Astrocyte (in vitro differentiated cells and primary cell): ENCODE results near the gene TPD52L1. TPM values are rescaled to one million over a fixed set of nuclear protein-coding genes. Genes with fewer than 3 reads are reported as not detected.

Source experiments
- DNase-seq: peaks from one replicate; pipeline ENCODE4 v3.0.0-alpha.2; 2010; ENCODE audit warnings: low read depth
- FAIRE-seq: peaks from 2 replicates; lab custom pipeline; 2011; peaks lifted over from hg19 to GRCh38; lab: Jason Lieb, UNC
- H2AFZ ChIP-seq: 2 replicates; pipeline ENCODE4 v1.6.0; 2012; ENCODE audit warnings: low read depth, low read length, inconsistent platforms
- H3K27ac ChIP-seq: 2 replicates; pipeline ENCODE4 v1.5.1; 2011; ENCODE audit warnings: low read depth, low read length, inconsistent platforms
- H3K27me3 ChIP-seq: 2 replicates; pipeline ENCODE4 v1.6.0; 2011; ENCODE audit warnings: low read length, inconsistent platforms; ENCODE audit not compliant: insufficient read depth
- H3K36me3 ChIP-seq: 2 replicates; pipeline ENCODE4 v1.5.1; 2011; ENCODE audit warnings: low read length, inconsistent platforms; ENCODE audit not compliant: insufficient read depth
- H3K4me1 ChIP-seq: 2 replicates; pipeline ENCODE4 v1.5.1; 2011; ENCODE audit warnings: low read length, inconsistent platforms; ENCODE audit not compliant: insufficient read depth
- H3K4me2 ChIP-seq: 2 replicates; pipeline ENCODE4 v1.6.0; 2012; ENCODE audit warnings: low read length, inconsistent platforms
- H3K4me3 ChIP-seq: 2 replicates; pipeline ENCODE4 v1.5.1; 2011; ENCODE audit warnings: low read depth, mild to moderate bottlenecking, low read length, inconsistent platforms; ENCODE audit not compliant: insufficient read depth
- H3K79me2 ChIP-seq: 2 replicates; pipeline ENCODE4 v1.6.0; 2012; ENCODE audit warnings: mild to moderate bottlenecking, low read length, inconsistent platforms; ENCODE audit not compliant: insufficient read depth
- H3K9ac ChIP-seq: 2 replicates; pipeline ENCODE4 v1.6.0; 2012; ENCODE audit warnings: mild to moderate bottlenecking, low read length, inconsistent platforms
- H3K9me3 ChIP-seq: 2 replicates; pipeline ENCODE4 v1.5.1; 2012; ENCODE audit warnings: low read depth, mild to moderate bottlenecking, low read length, inconsistent platforms; ENCODE audit not compliant: insufficient read depth
- H4K20me1 ChIP-seq: 2 replicates; pipeline ENCODE4 v1.6.0; 2012; ENCODE audit warnings: low read length, inconsistent platforms; ENCODE audit not compliant: insufficient read depth
- H3K27ac Mint-ChIP-seq: one replicate; pipeline ENCODE4 v1.8.0; 2021; ENCODE audit warnings: mild to moderate bottlenecking, mixed read lengths; ENCODE audit not compliant: unreplicated experiment
- H3K27me3 Mint-ChIP-seq: one replicate; pipeline ENCODE4 v1.8.0; 2021; ENCODE audit warnings: low read depth, mixed read lengths; ENCODE audit not compliant: unreplicated experiment
- H3K36me3 Mint-ChIP-seq: one replicate; pipeline ENCODE4 v1.8.0; 2021; ENCODE audit warnings: low read depth, mixed read lengths; ENCODE audit not compliant: unreplicated experiment
- H3K4me1 Mint-ChIP-seq: one replicate; pipeline ENCODE4 v1.8.0; 2021; ENCODE audit warnings: low read depth, mixed read lengths; ENCODE audit not compliant: unreplicated experiment
- H3K4me3 Mint-ChIP-seq: one replicate; pipeline ENCODE4 v1.8.0; 2021; ENCODE audit warnings: mild to moderate bottlenecking, moderate library complexity, mixed read lengths; ENCODE audit not compliant: unreplicated experiment
- H3K9me3 Mint-ChIP-seq: one replicate; pipeline ENCODE4 v1.8.0; 2021; ENCODE audit warnings: mild to moderate bottlenecking, mixed read lengths; ENCODE audit not compliant: unreplicated experiment
- EZH2 ChIP-seq: IDR thresholded peaks from 2 replicates; pipeline ENCODE4 v1.6.1; 2012; ENCODE audit warnings: mild to moderate bottlenecking, low read length, inconsistent platforms; ENCODE audit not compliant: insufficient read depth
- total RNA-seq: library from RNA; stranded (reverse); gene quantifications from 2 replicates; pipeline ENCODE4 v1.2.1, GENCODE V29; 2021
- TF ChIP-seq, protein P1 (sequence below): IDR thresholded peaks from 2 replicates; pipeline ENCODE4 v1.5.1; 2011; ENCODE audit warnings: low read depth, mild to moderate bottlenecking, inconsistent platforms, low read length, moderate library complexity; ENCODE audit not compliant: insufficient read depth

TPD52L1 gene
- total RNA-seq, 1 donor from 2014 or later = 32.8 TPM

DNA sequence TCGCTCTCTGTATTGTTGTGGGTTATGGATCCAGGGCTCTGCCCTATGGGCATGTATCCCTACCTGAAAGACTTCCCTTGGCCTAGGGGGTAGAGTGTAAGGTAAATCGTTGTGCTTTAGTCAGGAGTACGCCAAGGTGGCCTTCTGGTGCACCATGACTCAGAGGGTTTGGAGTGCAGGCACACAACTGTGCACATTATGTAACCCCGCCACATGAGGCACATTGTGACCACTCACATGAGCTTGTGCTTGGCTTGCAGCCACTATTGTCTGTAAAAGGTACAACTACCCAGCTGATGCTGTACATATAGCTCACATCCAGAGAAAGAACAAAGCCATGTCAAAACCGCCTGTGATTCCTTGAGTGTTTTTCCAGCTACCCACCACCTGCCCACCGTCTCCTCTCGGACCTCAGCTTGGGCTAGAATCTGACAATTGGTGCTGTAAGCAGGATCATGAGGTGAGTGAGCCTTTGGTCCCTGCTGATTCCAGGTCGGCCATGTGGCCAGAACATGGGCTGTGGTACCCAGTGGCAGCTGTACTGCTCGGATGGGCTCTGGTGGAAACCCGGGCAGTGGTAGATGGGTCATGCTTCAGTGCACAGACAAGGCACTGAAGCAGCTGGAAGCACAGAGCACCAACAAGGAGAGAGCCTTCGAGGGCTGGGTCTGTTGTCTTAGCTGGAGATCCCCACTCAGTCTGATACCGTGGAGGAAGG is 114.4 kb downstream of the TPD52L1 start:
- no peak for FAIRE-seq

DNA sequence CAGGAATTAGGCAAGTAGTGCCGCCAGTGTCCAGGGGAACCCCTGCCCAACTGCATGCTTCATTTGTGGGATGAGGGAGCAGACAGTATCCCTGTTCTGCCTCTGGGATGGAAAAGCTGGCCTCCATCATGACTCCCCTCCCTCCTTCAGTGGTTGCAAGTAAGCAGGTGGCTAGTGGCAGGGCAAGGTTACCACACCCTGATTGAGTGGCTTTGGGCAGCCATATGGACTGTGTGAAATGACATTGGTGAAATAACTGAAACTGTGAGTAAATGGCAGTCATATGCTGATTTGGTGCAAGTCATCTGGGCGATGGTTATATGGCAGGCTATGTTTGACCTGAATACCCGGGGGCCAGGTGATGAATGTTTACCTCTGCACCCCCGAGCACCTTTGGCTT is 115.2 kb downstream of the TPD52L1 start:
- no peak overlapping the region for H3K9ac ChIP-seq
- H3K36me3 Mint-ChIP-seq = peaks cover 14% of the 10 kb centered on the region
- no peaks in the 10 kb centered on the region for H4K20me1 ChIP-seq
- H3K79me2 ChIP-seq = no peaks in the 10 kb centered on the region
- H3K9me3 ChIP-seq = no peaks in the 10 kb centered on the region
- H3K27me3 Mint-ChIP-seq = no peaks in the 10 kb centered on the region
- no peak overlapping the region for H3K4me3 ChIP-seq
- no peak overlapping the region for H2AFZ ChIP-seq
- no peaks in the 10 kb centered on the region for H3K9me3 Mint-ChIP-seq
- TF ChIP-seq, protein P1, sequence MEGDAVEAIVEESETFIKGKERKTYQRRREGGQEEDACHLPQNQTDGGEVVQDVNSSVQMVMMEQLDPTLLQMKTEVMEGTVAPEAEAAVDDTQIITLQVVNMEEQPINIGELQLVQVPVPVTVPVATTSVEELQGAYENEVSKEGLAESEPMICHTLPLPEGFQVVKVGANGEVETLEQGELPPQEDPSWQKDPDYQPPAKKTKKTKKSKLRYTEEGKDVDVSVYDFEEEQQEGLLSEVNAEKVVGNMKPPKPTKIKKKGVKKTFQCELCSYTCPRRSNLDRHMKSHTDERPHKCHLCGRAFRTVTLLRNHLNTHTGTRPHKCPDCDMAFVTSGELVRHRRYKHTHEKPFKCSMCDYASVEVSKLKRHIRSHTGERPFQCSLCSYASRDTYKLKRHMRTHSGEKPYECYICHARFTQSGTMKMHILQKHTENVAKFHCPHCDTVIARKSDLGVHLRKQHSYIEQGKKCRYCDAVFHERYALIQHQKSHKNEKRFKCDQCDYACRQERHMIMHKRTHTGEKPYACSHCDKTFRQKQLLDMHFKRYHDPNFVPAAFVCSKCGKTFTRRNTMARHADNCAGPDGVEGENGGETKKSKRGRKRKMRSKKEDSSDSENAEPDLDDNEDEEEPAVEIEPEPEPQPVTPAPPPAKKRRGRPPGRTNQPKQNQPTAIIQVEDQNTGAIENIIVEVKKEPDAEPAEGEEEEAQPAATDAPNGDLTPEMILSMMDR = no peak
- no peak for TF ChIP-seq EZH2
- peaks cover 1% of the 10 kb centered on the region for H3K4me1 ChIP-seq
- no peaks in the 10 kb centered on the region for H3K27me3 ChIP-seq
- no peak overlapping the region for H3K27ac ChIP-seq
- H3K4me1 Mint-ChIP-seq = no peaks in the 10 kb centered on the region
- H3K4me3 Mint-ChIP-seq = no peak overlapping the region
- FAIRE-seq (no peak), DNase-seq (no peak)
- H3K36me3 ChIP-seq = no peaks in the 10 kb centered on the region
- H3K4me2 ChIP-seq = no peak overlapping the region
- H3K27ac Mint-ChIP-seq = no peak overlapping the region

More for the DNA sequence above, 114.4 kb downstream of the TPD52L1 start:
- H3K36me3 ChIP-seq = no peaks in the 10 kb centered on the region
- H3K27me3 ChIP-seq = no peaks in the 10 kb centered on the region
- Mint-ChIP-seq H3K9me3 (no peaks in the 10 kb centered on the region), H3K4me1 (no peaks in the 10 kb centered on the region), H3K4me3 (no peak overlapping the region), H3K27me3 (no peaks in the 10 kb centered on the region), H3K36me3 (peaks cover 11% of the 10 kb centered on the region), H3K27ac (no peak overlapping the region)
- peaks cover under 1% of the 10 kb centered on the region for H3K4me1 ChIP-seq
- H3K27ac ChIP-seq = no peak overlapping the region
- no peaks in the 10 kb centered on the region for H4K20me1 ChIP-seq
- H3K4me2 ChIP-seq = no peak overlapping the region
- H2AFZ ChIP-seq = no peak overlapping the region
- TF ChIP-seq EZH2 = no peak
- TF ChIP-seq, protein P1 = no peak
- no peaks in the 10 kb centered on the region for H3K9me3 ChIP-seq
- no peaks in the 10 kb centered on the region for H3K79me2 ChIP-seq
- H3K9ac ChIP-seq = no peak overlapping the region
- H3K4me3 ChIP-seq = no peak overlapping the region
- DNase-seq = no peak

DNA sequence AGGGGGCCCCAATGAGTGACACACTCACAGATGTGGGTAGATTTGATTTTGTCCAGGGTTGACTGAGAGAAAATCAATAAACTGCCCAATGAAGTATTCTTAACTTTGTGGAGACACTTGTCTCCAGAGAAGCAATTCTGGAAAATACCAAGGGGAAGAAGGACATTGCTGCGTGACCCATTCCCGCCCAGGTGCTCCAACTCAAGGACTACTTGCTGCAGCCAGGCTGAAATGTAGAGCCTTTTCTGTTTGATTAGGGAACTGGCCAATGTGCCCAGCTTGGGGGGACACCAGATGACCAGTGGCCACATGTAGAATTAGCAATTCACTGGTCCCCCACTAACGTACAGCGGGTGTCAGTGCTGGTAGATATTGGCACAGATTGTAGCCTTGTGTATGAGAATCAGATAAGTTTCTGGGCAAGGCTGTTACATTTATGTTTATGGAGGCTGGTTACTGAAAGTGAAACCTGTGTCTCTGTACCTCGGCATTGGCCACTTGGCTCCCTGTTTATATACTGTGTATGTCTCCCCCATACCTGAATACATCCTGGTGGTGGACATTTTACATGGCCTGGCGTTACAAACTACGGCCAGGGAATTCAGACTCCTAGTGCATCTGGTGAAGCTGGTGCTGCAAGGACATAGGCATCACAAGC is 115.9 kb downstream of the TPD52L1 start:
- Histone ChIP-seq H4K20me1 (no peaks in the 10 kb centered on the region), H3K9me3 (no peaks in the 10 kb centered on the region), H3K4me1 (peaks cover 7% of the 10 kb centered on the region), H2AFZ (no peak overlapping the region), H3K27me3 (no peaks in the 10 kb centered on the region), H3K9ac (no peak overlapping the region), H3K36me3 (no peaks in the 10 kb centered on the region), H3K79me2 (no peaks in the 10 kb centered on the region), H3K27ac (no peak overlapping the region), H3K4me3 (no peak overlapping the region), H3K4me2 (no peak overlapping the region)
- TF ChIP-seq, protein P1 = no peak
- no peak for TF ChIP-seq EZH2
- Mint-ChIP-seq H3K4me3 (no peak overlapping the region), H3K27me3 (no peaks in the 10 kb centered on the region), H3K9me3 (no peaks in the 10 kb centered on the region), H3K27ac (no peak overlapping the region), H3K36me3 (peaks cover 20% of the 10 kb centered on the region), H3K4me1 (no peaks in the 10 kb centered on the region)
- DNase-seq (no peak), FAIRE-seq (no peak)
